ENCODE results near the gene CORO1C.
"Not testable (repeated sequence)": the region's sequence is repeated elsewhere in the genome, so short reads cannot be mapped to it uniquely, and the experiment has no call there.

Gene CORO1C

DNA sequence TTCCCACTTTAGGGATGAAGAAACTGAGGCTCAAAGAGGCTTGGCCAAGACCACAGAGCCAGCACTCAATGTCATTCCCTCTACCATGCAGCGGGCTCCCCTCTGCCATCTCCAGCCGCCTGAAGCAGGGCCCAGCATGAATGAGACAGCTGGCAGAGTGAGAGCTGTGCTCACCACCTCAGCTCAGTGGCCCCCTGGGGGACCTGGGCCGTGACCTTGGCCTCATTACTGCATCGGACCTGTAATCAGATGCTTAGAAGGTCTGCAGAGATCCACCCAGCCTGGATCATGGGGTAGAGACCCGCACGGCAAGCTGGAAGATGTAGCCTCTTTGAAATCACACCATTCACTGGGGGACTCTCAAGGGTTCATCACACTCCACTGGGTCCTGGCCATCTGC is 22.7 kb upstream of the CORO1C start:
- no peak for DNase-seq (ENCODE audit: low read depth in 3 of 3)

DNA sequence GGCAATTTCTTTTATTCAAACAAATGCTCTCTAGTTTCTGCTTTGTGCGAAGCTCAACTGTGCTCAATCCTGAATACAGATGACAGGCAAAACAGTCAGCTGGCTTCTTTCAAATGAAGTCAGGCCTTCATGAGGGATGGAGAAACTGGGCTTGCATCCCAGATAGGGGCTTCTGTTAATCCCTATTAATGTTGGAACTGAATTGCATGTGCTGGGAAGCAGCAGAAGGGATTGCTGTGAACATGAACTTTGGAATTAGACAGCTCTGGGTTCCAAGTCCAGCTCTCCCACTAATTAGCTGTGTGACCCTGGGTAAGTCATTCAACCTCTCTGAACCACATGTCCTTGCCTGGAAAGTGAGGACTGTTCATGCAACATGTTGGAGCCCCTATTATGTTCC is 21.1 kb upstream of the CORO1C start:
- DNase-seq (ENCODE audit: low read depth in 3 of 3) = no peak

DNA sequence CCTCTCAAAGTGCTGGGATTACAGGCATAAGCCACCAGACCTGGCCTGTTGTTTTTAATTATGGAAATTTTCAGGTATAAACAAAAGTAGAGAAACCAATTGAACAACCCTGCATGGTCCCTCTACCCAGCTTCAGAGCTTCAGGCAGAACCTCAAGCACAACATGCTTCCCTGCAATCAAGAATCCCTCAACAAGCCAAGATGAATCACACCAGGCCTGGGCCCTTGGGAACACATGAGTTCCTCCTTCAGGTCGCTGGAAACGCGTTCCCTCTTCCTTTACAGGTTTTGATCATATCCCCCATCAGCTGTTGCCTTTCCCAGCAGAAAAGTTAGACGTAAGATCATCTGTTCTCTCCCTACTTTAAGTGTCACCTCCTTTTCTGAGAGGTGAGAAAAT is 20.5 kb upstream of the CORO1C start:
- DNase-seq (ENCODE audit: low read depth in 3 of 3) = no peak

DNA sequence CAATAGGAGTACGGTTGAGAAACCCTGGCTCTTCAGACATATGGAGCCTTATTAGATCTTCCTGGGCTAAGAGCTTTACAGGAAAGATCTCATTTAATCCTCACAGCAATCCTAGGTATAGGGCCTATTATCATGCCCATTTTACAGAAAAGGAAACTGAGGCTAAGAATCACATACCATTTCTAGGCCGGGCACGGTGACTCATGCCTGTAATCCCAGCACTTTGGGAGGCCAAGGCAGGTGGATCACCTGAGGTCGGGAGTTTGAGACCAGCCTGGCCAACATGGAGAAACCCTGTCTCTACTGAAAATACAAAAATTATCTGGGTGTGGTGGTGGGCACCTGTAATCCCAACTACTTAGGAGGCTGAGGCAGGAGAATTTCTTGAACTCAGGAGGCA is 19.7 kb upstream of the CORO1C start:
- DNase-seq (ENCODE audit: low read depth in 3 of 3) = not testable (repeated sequence)

DNA sequence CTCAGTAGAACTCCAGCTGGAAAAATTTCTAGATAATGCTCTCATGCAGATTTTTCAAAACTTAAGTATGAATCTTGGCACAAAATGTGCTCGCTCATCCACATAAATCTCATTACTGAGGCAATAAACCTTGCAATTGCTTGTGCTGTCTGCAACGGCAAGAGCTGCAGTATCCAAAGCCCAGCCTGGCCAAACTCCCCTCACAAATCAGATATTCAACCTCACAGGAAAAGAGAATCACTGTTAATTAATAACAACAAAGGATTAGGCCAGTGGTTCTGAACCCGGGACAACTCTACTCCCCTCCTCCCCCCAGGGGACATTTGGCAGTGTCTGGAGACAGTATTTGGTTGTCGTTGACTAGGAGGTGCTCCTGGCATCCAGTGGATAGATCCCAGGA is 19.2 kb upstream of the CORO1C start:
- no peak for DNase-seq (ENCODE audit: low read depth in 3 of 3)

DNA sequence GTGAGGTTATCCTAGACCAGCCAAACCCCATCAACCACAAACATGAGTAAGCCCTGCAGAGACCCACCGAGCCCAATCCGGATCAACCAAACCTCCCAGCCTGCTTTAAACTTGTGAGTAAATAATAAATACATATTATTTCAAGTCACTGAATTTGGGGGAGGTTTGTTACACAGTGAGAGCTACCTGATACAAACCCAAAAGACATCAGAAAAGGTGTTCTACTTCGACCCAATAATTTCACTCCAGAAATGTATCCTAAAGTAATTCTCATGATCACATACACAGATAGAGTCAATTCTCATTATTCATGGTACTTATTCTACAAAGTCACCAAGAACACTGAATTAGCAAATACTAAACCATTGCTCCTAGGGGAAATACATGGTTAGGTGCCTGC is 16.2 kb upstream of the CORO1C start:
- no peak for DNase-seq (ENCODE audit: low read depth in 3 of 3)

DNA sequence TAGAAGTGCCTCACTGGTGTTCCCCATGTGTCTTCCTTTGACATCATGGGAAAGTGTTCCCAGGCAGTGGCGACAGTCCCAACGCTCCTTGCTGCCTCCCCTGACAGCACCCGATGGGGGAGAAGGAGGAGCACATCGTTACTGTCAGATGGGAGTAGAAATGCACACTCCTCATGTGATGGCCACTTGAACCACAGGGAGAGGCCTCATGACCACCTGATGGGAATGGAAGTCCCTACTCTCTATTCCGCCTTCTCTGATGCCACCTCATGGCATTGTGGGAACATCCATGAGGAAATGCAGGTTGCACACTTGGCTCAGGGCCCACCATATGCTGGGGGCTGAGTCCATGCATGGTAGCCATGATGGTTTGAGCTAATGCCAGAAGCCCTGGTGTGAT is 14.3 kb upstream of the CORO1C start:
- DNase-seq (ENCODE audit: low read depth in 3 of 3) = no peak

DNA sequence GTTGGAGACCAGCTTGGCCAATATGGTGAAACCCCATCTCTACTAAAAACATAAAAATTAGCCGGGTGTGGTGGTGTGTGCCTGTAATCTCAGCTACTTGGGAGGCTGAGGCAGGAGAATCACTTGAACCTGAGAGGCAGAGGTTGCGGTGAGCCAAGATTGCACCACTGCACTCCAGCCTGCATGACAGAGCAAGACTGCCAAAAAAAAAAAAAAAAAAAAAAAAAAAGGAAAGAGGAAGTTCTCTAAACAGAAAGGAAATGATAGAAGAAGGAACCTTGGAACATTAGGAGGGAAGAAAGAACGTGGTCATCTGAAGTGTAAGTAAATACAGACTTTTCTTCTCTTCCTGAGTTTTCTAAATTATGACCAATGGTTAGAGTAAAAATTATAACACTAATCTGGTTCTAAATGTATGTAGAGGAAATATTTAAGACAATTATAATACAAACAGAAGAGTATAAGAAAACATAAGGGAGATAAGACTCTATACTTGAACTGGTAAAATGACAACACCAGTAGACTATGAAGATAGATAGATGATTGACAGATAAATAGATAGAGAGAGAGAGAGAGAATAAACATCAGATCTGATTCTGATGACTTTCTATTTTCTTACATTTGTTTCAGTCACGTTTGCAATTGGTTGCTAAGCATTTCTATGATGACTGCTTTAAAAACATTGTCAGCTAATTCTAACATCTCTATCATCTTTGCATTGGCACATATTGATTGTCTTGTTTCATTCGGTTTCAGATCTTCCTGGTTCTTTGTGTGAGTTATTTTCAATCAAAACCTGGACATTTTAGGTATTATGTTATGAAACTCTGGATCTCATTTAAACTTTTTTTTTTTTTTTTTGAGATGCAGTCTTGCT is 12.9 kb upstream of the CORO1C start:
- DNase-seq (ENCODE audit: low read depth in 3 of 3) = no peak

DNA sequence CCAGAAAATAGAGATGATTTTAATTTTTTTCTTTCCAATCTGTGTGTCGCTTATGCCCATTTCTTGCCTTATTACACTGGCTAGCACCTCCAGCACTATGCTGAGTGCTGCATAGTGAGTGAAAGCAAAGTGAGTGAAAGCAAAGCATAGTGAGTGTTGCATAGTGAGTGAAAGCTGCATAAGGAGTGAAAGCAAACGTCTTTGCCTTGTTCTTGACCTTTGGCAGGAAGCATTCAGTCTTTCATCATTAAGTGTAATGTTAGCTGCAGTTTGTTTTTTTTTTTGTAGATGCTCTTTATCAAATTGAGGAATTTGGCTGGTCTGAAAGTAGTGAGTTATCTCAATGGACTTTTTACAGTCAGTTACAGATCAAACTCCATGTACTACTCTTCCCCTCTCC is 6.9 kb upstream of the CORO1C start:
- DNase-seq (ENCODE audit: low read depth in 3 of 3) = no peak

DNA sequence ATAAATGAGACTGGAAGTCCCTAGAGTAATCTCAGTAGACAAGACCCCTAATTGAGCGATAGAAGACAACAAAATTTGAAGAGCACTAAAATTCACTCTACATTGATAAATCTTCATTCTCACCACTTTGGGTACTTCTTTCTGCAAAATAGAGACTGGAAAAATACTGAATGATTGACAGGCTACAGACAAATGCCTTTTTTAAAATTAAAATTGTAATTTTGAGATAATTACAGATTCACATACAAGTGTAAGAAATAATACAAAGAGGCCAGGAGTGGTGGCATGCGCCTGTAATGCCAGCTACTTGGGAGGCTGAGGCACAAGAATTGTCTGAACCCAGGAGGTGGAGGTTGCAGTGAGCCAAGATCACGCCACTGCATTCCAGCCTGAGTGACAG is 4.5 kb upstream of the CORO1C start:
- no peak for DNase-seq (ENCODE audit: low read depth in 3 of 3)

DNA sequence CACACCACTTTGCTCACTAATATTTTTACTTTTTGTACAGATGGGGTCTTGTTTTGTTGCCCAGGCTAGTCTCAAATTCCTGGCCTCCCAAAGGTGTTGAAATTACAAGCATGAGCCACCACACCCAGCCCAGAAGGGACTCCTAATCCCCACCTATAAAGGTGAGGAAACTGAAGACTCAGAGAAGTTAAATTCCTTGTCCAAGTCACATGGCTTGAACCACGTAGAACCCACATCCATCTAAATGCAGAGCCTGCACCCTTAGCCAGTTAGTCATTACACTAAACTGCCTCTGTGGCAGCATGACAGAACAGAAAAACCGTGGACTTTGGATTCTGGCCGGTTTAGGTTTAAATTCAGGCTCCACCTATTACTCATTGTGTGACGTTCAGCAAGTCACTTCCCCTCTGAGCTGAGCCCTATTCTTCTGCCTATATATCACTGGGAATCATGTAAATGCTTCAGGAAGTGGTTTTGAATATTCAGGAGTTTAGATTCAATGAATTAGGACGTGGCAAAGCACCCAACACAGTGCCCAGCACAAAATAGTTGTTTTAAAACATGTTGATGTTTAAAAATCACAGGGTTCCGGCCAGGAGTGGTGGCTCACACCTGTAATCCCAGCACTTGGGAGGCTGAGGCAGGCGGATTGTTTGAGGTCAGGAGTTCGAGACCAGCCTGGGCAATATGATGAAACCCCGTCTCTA is 3.0 kb upstream of the CORO1C start:
- DNase-seq (ENCODE audit: low read depth in 3 of 3) = no peak

DNA sequence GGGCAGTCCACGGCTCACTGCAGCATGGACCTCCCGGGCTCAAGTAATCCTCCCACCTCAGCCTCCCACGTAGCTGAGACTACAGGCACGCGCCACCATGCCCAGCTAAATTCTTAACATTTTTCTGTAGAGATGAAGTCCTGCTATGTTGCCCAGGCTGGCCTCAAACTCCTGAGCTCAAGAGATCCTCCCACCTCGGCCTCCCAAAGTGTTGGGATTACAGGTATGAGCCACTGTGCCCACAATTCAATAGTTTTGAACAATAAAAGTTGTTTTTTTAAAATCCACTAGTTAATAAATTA is 1.9 kb upstream of the CORO1C start:
- DNase-seq (ENCODE audit: low read depth in 3 of 3) = not testable (repeated sequence)

DNA sequence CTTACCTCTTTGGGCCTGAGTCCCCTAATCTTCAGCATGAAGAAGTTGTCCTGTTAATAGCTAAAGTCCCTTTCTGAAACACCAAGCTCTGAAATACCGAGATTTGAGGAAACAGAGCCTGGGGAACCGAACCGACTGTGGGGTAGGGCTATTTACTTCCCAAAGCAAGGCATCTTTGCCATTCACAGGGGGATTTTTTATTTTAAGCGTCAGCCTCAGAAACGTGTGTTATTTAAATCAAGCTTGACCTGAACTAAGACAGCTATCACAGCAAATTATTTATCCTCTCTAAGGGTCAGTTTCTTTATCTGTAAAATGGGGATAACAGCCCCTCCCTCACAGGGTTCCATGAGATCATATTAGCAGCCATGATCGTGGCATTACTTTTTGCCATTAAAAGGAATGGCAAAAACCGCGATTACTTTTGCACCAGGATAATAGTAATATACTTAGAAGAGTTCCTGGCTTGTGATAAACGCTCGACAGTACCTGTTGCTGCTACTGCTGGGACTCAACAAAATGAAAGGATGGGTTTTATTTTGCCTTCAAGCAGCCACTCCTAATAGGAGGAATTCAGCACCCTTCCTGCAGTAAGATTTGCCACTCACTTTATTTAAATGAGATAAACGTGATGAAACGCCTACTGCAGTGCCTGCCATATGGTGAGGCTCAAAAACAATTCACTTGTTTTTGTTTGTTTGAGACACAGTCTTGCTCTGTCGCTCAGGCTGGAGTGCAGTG is 1.3 kb upstream of the CORO1C start:
- no peak for DNase-seq (ENCODE audit: low read depth in 3 of 3)

DNA sequence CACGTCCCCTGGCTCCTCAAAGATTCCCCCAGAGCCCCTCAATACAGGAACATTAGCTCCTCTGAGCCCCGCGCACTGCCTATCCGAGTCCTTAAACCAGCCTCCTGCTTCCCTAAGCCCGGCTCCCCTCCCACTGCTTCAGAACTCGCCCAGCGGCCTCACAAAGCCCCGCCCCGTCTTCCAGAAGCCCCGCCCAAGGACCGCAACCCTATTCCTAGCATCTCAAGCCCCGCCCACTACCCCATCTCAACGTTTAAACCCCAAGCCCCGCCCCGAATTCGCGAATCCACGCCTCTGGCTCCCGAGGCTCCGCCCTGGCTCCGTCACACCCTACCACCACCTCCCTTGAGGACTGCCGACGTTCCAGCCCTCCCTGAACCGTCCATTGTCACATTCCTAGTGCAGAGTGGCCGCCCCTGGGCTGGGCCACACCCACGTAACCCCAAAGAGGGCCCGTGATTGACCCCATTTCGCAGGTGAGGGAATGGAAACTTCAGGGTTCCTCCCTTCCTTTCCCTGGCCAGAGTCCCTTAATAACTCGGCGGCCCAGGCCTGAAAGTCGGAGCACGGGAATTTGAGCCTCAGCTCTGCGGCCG is 646 bp upstream of the CORO1C start:
- peak; percentile 95 to 97 (median 95) for DNase-seq (ENCODE audit: low read depth in 3 of 3)

DNA sequence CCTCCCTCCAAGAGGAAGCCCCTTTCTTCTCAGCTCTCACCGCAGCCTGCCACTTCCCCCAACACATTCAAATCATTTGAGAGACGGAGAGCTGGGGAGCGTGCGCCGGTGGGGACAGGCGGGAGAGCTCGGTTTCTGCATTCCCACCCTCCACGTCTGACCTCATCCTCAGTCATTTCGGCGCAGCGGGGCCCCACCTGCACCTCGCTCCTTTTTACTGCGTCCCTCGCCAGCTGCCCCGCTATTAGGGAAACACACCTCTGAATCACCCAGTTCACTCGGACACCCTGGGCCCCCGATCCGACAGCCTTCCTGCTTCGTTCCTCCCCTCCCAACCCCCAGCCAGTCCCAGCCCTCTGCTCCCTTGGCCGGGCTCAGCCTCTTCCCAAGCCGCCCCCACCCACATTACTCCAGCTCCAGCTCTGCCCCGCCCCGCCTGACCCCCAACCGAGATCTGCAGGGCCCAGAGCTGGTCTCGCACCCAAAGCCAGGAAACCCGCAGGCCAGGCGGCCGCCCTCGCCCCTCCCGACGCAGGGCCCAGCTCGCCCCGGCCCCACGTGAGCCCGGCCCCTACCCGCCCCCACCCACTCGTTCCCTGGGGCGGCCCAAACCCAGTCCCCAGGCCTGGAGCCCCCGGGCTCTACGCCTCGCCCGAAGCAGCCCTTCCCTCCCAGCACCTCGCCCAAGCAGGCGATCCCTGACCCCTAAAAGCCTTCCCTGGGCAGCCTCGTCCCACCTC is 783 bp downstream of the CORO1C start:
- peak in 1 of 3 experiments; percentile 2 for DNase-seq (ENCODE audit: low read depth in 3 of 3)

DNA sequence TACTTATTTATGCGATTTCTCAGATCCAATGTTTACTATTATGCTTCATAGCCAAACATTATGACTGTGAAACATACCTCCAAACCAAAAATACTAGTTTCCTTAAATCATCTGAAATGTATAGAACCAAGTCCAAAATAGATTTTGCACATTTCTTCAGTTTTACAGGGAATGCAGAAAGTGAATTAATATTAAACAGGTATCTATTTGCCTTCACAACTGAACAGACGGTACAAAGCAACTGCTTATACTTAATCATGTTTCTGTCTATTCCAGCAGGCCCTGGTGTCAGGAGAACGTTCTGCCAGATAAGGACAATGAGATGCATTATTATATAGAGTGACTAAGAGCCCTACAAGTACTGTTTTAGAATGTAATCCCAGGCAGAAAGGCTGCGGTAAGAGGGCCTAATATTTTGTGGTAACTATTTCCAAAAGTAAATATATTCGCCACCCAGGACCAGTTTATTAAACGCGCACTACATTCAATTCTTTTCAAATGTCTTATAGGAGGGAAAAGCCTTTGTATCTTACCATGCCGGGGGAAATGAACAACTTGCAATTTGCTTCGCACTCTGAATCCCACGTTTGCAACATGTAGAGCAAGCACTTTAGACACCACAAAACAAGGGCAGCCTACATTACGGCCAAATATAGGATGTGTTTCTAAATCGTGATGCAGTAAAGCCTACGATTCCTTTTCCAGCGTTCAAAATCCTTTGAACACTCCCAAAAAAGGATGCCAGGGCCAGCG is 1.5 kb downstream of the CORO1C start:
- DNase-seq (ENCODE audit: low read depth in 3 of 3) = no peak

DNA sequence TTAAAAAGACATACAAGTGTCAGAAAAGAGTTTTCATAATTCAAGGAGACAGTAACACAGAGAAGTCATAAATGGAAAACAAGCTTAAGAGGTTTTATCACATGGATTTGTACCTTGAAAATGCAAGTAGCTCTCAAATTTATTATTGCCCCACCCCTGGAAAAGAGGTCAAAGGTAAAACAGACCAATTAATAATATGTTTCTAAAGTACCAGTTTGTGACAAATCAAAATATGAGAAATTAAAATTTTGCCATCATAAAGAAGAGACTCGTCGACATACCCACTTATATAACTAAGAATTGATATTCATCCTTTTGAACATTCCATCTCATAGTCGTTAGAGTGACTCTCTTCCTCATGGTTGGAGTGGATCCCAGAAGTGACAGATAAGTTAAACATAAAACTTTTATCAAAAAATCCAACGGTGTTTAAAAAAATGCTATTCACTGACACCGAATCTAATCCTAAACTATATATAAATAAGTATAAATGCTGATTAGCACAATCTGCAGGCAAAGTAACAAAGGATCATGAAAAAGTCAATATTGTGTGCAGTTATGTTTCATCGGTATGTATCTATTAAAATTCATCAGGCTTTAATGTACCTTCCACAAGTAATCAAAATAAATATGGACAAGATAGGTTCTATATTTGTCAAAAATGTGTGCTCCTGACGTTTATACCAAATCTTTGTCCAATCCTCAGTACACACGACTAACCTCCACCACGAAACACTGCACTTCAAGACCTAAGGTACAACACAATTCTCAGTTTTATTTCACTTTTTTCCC is 2.3 kb downstream of the CORO1C start:
- DNase-seq (ENCODE audit: low read depth in 3 of 3) = no peak

DNA sequence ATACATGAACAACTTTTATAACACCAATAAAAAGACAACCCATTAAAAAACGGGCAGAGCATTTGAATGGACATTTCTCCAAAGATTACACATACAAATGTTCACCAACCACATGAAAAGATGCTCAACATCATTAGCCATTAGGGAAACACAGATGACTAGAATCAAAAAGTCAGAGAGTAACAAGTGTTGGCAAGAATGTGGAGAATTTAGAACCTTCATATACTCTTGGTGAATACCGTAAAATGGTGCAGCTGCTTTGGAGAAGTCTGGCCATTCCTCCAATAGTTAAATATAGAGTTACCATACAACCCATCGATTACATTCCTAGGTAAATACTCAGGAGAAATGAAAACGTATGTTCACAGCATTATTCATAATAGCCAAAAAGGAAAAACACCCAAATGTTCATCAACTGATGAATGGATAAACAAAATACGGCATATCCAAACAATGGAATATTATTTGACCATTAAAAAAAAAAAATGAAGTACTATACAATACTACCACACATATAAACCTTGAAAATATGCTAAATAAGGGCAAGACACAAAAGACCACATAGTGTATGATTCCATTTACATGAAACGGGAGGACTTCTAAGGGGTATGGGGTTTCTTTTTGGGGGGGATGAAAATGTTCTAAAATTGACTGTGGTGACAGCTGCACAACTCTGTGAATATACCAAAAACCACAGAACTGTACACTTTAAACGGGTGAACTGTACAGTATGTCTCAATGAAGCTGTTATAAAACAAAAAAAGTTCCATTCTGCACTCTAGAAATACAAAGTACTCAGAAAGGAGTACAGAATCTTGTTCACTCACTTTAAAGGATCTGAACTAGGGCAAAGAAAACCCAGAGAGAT is 3.2 kb downstream of the CORO1C start:
- no peak for DNase-seq (ENCODE audit: low read depth in 3 of 3)

DNA sequence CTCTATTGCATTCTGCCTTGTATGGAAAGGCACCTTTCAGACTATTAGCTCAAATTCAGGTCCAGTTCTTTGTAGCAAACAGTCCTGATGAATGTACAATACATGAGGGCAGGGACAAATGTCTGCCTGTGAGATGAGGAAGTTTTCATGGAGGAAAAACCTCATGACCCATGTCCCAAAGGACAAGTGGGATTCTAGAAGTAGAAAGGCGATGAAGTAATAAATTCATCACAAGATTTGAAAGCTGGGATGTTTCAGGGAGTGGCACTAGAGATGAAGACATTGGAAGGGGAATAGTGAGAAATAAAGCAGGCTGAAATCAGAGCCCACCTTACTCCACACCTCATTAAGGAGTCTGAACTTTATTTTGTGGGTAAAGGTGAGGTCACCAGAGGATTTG is 4.2 kb downstream of the CORO1C start:
- no peak for DNase-seq (ENCODE audit: low read depth in 3 of 3)
